HS-27A (cell line): ENCODE data around the gene ERP27.

ENCODE experiments used
- DNase-seq: peaks from one replicate; pipeline ENCODE4 v3.0.0-alpha.2; 2012; ENCODE audit warnings: low read depth, missing footprints

Gene ERP27

DNA sequence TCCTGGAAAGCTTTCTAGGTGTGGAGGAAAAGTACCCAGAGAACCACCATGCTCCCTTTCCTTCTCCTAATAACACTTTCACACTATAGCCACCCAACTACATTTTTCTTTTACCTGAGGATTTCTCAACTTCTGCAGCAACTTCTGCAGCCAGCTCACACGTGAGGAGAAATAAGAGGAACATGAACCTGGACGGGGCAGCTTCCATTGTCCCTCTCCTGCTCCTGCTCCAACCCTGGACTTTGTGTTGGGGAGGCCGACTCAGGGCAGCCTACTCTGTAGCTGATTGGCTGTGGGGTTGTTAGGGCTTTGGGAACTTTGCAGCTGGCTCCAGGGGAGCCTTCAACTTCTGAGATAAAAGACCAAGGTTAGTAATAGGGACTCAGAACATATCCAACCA is at the start of gene ERP27:
TSS of gene ERP27 (minus strand) at position 237 of the 400 bp plus-strand sequence. CDS start at position 208, 29 bp downstream.
- no peak for DNase-seq

DNA sequence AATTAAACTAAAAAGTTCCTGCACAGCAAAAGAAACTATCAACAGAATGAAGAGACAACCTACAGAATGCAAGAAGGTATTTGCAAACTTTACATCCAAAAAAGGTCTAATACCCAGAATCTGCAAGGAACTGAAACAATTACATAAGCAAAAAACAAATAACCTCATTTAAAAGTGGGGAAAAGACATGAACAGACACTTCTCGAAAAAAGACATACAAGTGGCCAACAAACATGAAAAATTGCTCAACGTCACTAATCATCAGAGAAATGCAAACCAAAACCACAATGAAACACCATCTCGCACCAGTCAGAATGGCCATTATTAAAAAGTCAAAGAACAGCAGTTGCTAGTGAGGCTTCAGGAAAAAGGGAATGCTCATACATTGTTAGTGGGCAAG is 49.7 kb upstream of the ERP27 start:
- DNase-seq = no peak

GRCh38 chr12:14986449-14986848 is 48.1 kb upstream of the ERP27 start:
- DNase-seq = no peak

DNA sequence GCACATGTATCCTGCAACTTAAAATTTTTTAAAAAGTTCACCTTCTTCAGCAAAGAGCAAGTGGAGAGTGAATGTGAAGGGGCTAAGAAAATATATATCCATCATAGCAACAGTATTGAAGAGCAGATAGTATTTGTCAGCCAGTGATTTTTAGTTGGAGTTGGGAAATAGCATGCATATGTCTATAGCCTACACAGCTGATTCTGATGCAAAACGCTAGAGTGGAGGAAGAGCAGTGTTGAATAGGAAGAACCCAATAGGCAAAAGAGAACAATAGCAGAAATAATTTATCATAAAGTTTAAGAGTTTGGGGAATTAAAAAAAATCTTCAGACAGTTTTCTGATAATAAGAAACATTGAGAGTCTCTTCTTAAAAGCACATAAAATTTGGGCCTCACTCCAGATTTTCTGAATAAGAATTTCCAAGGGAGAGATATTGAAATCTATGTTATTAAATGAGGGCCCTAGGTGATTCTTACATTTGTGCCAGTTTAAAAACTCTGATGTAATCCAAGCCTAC is 46.5 kb upstream of the ERP27 start:
- no peak for DNase-seq

DNA sequence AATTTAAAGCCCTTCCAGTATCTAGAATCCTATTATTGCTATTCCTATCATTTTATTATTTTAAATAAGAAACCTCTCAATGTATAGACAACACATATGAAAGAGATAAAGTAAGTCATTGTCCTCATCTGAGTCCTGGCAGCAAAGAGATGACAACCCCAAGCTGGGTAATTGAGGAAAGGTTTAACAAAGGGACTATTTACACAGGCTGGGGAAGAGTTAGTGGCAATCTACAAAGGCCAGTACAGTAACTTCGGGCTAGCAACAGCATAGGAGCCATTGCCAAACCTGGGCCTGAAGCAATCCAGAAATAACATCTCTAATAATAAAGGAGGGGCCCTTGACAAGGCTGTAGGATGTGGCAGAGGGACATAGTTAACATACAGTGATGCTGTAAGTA is 45.7 kb upstream of the ERP27 start:
- no peak for DNase-seq

DNA sequence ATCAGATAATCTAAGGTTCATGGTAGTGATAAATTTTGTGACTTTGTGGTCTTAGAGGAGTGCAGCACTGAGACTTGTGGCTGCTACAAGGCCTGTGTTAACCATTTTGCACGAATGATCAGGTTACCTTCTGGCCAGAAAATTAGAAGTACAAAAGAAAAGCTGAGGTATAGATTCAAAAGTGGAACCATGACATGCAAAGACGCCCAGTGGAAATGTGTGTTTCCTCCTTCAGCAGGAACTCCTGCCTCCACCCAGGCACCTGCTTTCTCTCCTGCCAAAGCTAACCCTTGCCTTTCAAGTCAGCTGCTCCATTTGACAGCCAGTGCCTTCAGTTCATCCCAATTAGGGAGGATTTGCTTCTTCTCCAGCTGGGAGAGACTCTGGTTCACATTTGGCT is 44.7 kb upstream of the ERP27 start:
- no peak for DNase-seq

- no peak for DNase-seq
Observed at GRCh38 chr12:14982562-14982961, 44.2 kb upstream of the ERP27 start.

GRCh38 chr12:14981049-14981448 is 42.7 kb upstream of the ERP27 start:
- DNase-seq = no peak

DNA sequence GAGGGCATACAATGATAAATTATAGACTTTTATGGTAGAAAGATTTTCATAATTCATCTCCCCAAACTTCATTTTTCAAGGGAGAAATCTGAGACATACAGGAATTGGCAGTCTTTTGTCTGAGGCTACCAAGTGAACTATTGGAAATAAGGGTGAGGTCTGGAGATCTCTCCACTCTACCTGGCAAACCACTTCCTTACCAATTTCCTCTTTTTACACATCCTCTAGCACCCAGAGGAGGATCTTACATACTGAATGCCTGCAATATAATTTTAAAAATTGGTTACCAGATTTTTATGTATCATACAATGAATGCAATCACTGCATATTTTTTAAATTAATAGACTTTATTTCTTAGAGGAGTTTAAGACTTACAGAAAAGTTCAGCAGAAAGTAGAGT is 41.1 kb upstream of the ERP27 start:
- no peak for DNase-seq

GRCh38 chr12:14976658-14977057 is 38.3 kb upstream of the ERP27 start:
- DNase-seq = no peak

GRCh38 chr12:14975457-14975856 is 37.1 kb upstream of the ERP27 start:
- no peak for DNase-seq

GRCh38 chr12:14974633-14975032 is 36.3 kb upstream of the ERP27 start:
- DNase-seq = no peak

DNA sequence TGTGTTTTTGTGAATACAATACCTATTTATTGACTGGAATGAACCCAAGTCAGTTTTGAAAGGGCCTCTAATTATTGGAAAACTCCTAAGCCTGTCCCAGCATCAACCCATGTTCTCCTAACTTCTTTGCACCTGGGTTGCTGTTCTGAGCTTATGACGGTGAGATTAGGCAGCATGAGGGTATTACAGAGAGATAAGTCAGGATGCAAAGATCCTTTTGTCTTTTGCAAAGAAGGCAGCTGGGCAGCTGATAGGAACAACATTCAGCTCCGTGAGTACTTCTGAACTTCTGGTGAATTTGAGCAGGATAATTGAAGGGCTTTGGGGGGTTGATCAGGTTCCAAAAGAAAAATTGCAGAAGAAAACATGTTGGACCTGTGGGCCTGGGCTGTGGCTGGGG is 34.5 kb upstream of the ERP27 start, which contains the start of gene PDE6H:
TSS of gene PDE6H (plus strand) at position 227 of the 400 bp plus-strand sequence. CDS start 4,971 bp downstream, outside the sequence.
- DNase-seq = no peak

- DNase-seq = no peak
Observed at GRCh38 chr12:14970473-14970872, 32.1 kb upstream of the ERP27 start.

- no peak for DNase-seq
Observed at GRCh38 chr12:14968478-14968877, 30.1 kb upstream of the ERP27 start.

DNA sequence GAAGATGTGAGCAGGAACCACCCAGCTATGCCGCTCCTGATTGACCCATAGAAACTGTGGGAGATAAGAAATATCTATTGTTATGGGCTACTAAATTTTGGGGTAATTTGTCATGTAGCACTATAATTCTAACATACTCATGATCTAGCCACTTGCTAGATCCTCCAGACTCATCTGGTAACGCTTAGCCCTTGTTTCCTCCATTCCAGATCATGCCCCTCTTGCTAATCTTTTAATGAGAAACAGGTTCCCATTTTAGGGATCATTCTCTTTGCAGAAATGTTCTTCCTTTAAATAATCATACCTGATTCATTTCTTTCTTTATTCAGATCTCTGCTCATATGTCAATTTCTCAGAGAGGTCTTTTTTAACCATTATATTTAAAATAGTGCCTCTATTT is 26.9 kb upstream of the ERP27 start:
- DNase-seq = no peak

GRCh38 chr12:14964406-14964805 is 26.1 kb upstream of the ERP27 start:
- no peak for DNase-seq

DNA sequence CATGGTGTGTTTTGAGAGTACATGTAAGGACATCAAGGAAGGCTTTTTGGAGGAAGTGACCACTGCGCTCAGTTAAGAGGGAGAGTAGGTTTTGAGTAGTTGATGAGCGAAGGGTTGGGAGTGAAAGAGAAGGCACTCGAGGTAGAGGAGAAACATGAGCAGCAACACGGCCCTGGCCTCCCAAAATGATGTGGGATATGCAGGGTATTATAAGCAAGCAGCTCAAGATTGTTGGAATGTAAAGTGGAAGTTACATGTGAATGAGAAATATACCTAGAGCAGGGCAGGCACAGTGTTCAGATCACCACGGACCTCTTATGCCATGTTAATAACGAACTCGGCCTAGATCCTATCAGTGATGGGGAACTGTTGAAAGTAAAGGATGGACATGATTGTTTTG is 25.2 kb upstream of the ERP27 start:
- DNase-seq = no peak

GRCh38 chr12:14962797-14963196 is 24.5 kb upstream of the ERP27 start:
- DNase-seq = no peak

GRCh38 chr12:14962153-14962539 is 23.8 kb upstream of the ERP27 start:
- no peak for DNase-seq

- DNase-seq = no peak
Observed at GRCh38 chr12:14961466-14962152, 23.3 kb upstream of the ERP27 start, which contains the start of gene ARHGDIB. Gene ARHGDIB, minus strand, starts transcription at chr12:14961601. Its CDS starts 10,889 bp downstream, at chr12:14950712.

GRCh38 chr12:14960548-14961465 is 22.5 kb upstream of the ERP27 start:
- no peak for DNase-seq
